Inferior parietal cortex (tissue), 1 donor: ENCODE data around the gene LTV1.

Experiments used
- DNase-seq: peaks from one replicate; pipeline ENCODE4 v3.0.0-alpha.2; 2016; ENCODE audit errors: extremely low spot score

The LTV1 gene

GRCh38 chr6:143885116-143885515 is 42.0 kb downstream of the LTV1 start:
- no peak for DNase-seq

- no peak for DNase-seq
These were observed 51.5 kb downstream of the LTV1 start for GRCh38 chr6:143894655-143895054.

- no peak for DNase-seq
These were observed 53.2 kb downstream of the LTV1 start for GRCh38 chr6:143896126-143896860.

- DNase-seq, result no peak
These were observed 57.2 kb downstream of the LTV1 start for GRCh38 chr6:143900358-143900757.

- DNase-seq, result peak; percentile 7
These were observed 59.0 kb downstream of the LTV1 start for GRCh38 chr6:143901885-143902750.

GRCh38 chr6:143902827-143903226 is 59.7 kb downstream of the LTV1 start:
- no peak for DNase-seq

- DNase-seq, result no peak
These were observed 67.9 kb downstream of the LTV1 start for GRCh38 chr6:143911028-143911427.

- DNase-seq, result no peak
These were observed 69.5 kb downstream of the LTV1 start for GRCh38 chr6:143912671-143913070.
